ENCODE data around the gene ZNF629.

The ZNF629 gene

DNA sequence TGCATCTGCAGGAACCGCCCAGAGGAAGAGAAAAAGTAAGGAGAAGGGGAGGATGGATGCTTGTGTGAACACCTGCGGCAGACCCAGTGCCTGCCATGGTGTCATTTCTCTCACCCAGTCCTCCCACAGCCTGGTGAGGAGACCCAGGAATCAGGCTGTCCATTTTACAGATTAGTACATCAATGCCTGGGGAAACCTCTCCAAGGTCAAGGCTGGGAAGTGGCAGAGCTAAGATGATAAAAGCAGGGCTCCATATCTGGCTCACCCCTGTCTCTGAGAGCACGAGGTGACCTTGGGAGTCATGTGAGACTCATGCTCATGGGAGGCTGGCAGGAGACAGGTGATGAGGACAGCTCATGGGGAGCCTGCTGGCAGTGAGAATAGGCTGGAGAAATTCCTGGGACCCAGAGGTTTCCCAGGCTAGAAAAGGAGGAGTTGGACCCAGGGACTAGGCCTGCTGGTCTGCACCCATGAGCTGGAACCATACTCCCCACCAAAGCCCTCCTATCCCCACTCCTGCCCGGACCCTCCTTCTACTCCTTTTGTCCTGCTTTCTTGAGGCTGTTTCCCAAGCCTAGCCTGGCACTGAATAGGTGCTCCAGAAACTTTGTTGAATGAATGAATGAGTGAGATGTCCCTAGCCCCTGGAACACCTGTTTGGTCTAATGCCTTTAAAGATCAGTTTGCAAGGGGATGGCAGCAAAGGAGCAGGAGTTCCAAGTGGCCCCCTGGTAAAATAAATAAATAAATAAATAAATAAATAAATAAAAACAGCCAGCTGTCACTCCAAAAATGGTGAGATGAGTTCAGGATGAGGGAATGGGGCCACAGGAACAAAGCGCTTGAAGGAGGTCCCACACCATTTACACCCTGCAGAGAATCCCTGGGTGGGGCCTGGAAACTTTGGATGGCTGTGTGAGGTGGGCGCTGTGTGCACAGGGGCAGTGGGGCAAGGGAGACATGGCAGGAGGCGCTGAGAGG, 1.6 kb downstream of the ZNF629 start:
- DNase-seq, result no peak

DNA sequence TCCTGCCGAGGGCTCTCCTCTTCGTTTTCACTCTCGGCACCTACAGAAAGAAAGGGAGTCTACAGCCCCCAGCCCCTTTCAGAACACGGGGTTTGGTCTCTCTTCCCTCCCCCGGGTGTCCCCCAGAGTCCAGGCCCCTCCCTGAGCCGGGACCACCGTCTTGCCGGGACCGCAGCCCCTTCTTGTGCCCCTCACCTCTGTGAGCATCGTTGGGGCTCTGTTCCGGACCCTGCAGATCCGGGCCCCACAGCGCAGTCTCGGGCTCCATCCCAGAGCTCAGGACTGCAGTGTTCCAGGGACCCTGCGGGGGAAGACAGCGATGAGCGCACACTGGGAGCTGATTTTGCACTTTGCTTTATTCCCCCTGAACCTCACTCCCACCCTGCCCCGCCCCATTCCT, 2.8 kb downstream of the ZNF629 start:
- no peak for DNase-seq

DNA sequence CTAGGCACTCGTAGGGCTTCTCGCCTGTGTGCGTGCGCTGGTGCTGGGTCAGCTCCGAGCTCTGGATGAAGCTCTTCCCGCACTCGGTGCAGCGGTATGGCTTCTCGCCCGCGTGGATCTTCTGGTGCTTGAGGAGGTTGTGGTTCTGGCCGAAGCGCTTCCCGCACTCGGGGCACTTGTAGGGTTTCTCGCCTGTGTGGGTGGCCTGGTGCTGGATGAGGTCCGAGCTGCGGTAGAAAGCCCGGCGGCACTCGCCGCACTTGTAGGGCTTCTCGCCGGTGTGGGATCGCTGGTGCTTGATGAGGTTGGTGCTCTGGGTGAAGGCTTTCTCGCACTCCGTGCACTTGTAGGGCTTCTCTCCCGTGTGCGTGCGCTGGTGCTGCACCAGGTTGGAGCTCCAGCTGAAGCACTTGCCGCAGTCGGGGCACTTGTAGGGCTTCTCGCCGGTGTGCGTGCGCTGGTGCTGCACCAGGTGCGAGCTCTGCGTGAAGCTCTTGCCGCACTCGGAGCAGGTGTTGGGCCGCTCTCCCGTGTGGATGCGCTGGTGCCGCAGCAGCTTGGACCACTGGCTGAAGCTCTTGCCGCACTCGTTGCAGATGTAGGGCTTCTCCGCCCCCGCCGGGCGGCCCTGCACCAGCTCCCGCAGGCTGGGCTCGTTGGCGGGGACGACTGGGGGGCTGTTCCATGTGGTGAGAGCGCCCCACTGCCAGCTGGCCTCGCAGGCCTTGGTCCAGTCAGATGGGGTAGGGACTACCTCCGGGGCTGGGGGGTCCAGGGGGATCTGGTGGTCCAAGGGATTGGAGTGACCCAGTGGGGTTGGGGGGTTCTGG, 3.5 kb downstream of the ZNF629 start:
- DNase-seq, result no peak

DNA sequence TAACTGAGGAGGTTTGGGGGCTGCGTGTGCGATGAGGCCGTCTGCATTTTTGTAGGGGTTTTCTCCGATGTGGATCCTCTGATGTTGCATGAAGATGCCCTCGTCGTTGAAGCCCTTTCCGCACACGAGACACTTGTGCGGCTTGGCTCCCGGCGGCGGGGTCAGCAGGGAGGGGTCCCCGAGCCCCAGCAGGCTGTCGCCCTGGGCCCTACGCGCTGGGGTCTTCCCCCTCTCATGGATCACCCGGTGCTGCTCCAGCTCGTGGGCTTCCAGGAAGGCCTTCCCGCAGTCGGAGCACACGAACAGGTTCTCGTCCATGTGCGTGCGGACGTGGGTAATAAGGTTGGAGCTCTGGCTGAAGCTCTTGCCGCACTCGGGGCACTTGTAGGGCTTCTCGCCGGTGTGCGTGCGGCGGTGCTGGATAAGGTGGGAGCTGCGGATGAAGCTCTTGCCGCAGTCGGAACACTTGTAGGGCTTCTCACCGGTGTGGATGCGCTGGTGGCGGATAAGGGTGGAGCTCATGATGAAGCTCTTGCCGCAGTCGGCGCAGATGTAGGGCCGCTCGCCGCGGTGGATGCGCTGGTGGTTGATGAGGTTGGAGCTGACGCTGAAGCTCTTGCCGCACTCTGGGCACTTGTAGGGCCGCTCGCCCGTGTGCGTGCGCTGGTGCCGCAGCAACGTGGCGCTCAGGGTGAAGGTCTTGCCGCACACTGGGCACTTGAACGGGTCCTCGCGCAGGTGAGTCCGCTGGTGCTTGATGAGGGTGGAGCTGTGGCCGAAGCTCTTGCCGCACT, 4.3 kb downstream of the ZNF629 start:
- DNase-seq, result no peak

DNA sequence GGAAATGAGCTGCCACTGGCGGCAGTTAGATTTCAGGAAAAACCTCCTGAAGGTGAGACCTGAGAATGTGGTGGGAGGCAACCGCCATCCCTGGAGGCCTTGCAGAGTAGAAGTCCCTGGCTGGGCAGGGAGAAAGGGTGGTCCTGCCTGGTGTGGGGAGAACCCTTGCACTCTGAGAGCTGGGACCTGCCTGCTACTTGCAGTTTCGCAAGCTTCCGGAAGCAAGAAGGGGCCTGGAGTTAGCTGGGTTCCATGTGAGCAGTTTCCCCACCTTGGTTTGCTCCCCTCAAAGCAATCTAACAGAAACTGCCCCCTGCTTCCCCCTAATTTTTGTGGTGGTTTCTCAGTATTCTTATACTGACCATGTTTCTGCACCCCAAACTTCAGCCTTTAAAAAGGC, 6.5 kb downstream of the ZNF629 start:
- DNase-seq, result no peak

DNA sequence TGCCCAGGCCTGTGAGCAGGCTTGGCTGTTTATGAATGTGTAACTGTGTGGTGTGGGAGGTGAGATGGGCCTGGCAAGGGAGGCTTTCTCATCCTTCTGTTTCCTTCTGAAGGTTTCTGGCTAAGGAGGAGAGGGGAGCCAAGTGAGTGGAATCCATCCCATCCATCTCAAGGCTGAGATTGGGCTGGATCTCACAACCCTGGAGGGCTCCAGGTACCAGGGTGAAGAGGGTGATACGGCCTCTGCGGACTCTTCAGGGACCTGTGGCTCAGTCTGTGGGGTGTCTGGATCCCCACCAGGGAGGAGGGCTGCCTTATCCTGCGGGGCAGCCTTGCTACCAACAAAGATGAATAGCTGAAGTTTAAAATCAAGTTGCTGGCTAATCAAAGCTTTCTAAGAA, 7.0 kb downstream of the ZNF629 start:
- DNase-seq, result no peak

DNA sequence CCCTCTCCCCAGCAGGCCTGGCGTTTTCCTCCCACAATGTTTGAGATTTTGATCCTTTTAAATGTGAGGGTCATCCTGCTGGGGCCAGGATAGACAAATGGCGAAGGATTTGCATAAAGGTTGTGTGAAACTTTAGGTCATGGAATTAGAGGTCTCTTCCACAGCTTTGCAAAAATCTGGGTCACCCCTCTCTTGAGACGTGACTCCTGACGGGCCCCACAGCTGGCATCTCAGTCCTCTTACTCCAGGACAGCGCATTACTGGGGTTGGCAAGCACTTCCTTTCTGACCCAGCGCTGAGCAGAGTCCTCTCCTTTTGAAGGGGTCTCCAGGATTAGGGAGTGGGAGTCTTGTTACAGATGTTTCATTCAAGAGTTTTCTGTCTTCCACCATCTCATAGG, 7.4 kb downstream of the ZNF629 start:
- DNase-seq, result no peak

DNA sequence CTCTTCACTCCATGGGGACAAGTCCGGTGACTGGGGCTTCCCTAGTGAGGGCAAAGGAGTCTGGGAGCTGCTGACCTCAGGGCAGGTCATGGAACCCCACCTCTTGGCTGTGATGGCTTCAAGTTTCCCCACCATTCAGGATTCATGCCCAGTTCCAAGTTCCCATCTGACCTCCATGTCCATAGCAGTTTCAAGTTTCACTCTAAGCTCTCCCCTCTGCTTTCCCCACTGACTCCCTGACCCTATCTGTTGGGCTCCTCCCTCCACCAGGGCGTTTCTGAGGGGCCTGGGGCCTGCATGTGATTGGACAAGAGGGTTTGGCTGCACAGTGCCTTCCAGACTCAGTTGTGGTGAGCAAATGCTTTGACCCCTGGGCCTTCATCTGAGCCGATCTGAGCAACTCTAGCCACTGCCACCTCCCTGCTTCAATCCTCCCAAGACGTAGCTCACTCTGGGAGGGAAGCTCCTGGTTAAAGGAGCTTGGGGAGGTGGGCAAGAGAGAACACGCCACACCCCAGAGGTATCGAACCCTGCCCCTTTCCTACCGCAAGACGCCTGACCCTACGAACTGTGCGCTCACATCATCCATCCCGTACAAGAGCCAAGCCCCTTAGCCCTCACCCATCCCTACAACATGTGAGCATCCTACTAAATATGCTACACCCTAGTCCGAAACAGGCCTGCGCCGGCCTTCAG, 8.3 kb downstream of the ZNF629 start:
- no peak for DNase-seq

DNA sequence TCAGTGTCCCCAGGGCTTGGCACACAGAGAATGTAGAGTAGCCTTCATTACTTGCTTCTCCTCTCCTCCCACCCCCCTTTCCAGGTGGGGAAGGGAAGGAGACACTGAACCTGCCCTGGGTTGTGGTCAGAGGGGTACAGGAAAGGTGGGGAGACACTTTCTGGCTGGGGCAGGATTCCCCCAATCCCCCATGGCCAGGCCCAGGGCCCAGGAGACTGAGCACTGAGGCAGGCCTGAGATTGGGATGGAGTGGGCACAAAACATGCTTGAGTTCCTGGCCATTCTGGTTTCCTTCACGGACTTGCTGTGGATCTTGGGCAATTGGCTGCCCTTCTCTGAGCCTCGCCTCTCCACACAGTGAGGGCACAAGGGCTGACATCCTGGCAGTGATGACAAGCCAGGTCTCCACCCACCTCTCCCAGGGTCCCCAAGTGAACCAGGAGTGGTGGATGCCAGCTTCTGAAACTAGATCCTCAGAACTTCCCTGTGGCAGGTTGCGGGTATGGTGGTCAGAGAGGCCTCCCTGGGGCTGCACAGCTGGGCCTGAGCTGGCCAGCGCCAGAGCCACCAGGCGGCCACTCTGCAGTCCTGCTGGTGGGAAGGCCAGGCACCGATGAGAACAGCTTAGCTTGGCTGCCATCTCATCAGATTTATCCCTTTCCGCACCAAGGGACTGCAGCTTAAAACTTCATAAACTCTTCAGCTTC, 9.3 kb downstream of the ZNF629 start:
- no peak for DNase-seq

DNA sequence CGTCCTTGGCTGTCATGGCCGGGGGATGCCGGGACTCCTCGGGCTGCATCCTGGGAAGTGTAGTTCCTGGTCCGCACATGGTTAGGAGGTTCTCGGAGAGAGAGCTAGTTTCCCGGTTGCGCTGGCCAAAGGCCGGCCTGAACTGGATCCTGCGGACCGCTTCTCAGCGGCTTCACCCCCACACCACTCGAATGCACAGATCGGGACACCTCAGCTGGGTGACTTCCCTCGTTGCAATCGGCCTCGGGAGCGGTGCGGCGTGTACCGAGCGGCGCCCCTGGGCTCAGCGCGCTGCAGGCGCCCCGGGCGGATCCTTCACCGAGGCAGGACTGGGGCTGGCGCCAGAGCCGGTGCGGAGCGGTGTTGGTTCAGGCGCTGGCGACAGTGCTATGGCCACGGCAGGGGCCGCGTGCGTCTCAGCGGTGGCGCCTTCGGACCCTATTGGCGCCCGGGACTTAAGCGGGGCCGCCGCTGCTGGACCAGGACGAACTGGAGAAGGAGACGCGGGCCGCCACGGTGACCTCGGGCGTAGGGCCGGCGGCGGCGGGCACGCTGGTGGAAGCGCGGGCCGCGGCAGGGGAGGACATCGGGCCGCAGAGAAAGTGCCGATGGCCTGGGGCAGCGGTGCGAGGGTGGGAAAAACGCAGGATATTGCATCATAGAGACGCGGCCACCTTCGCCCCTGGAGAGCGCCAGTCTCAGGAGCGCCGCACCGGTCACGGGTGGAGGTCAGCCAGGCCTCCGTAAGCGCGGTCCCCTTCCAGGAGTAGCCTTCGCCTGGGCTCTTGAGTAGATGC, 11.4 kb downstream of the ZNF629 start:
- DNase-seq, result peak; percentile 29

DNA sequence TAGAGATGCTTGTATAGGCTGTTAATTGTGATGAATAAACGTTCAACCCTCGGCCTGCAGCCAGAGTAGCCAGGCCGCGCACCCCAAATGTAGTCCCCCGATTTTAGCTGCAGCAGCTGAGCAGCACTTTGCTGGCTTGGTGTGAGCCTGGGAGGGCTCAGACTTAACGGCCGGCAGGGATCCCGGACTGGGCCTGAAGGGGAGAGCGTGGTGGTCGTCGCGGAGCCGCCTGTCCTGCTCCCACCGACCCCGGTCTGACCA, 11.9 kb downstream of the ZNF629 start:
- no peak for DNase-seq

DNA sequence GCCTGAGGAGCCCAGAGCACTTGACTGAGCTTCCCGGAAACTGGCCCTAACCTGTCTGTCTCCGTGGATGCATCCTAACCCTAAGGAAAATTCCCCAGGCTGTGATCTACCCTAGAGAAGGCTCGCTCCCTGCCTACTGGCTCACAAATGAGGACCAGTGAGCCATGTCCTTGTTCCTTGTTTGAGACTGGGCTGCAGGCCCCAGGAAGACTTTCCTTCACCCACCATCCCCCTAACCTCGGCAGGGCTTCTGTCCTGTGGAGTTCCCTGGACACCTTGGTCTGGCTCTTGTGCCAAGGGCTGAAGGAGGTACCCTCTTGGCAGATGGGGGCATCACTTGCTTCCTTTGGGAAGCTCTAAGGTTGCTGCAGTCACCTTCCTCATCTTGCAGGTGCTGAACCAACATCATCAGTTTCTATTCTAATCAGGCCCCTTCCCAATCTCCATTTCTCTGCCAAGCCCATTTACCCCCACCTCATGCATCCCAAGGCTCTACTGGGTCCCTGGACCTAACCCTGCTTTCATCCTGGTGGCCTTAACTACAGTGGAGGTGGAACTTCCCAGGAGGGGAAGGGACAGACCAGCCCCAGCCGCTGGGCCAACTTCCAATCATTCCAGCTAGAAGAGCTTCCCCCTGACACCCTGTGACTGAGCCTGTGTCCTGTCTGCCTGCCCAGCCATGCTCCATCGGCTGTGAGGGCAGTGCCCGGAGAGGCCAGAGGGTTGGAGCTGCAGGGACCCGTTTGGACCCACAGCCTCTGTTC, 12.5 kb downstream of the ZNF629 start:
- no peak for DNase-seq

DNA sequence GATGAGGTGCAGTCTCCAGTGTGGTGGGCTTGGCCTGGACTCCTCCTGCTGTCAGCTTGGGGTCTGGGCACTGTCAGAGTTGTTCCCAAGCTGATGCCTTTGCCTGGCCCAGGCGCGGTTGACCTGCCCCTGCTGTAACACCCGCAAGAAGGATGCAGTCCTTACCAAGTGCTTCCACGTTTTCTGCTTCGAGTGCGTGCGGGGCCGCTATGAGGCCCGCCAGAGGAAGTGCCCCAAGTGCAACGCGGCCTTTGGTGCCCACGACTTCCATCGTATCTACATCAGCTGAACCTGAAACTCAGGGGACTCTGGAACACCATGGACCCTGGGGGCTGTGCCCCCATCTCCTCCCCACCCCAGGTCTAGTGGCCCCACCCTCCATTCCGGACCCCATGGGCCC, 13.2 kb downstream of the ZNF629 start:
- no peak for DNase-seq

DNA sequence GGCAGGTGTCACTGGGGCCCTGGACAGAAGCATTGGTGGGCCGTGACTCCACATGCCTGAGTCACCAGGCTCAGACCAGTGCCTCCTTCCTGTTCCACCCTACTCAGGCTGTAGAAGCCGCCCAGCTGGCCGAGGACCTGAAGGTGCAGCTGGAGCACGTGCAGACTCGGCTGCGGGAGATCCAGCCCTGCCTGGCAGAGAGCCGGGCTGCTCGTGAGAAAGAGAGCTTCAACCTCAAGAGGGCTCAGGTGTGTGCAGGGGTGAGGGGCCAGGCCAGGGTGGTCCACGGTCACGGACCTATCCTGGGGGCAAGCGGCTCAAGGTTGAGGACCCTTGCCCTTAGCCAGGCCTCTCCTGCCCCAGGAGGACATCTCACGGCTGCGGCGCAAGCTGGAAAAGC, 15.3 kb downstream of the ZNF629 start:
- DNase-seq, result no peak

DNA sequence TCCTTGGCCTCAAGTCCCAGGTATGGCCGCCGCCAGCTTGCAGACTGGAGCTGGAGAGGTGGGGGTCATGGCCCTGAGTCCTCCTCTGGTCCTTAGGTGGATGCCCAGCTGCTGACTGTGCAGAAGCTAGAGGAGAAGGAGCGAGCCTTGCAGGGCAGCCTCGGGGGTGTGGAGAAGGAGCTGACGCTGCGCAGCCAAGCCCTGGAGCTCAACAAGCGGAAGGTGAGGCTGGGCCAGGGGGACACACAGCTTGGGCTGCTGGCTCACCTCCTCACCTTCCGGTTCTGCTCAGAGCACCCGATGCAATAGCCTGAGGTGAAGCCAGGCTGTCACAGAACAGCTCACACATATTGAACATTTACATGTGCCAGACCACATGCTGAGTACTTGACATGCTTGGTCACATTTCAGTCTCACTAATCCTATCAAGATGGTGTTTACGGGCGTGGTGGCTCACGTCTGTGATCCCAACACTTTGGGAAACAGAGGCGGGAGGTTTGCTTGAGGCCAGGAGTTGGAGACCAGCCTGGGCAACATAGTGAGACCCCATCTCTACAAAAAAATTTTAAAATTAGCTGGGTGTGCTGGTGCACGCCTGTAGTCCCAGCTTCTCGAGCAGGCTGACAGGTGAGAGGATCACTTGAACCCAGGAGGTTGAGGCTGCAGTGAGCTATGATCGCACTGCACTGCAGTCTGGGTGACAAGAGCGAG, 17.5 kb downstream of the ZNF629 start:
- no peak for DNase-seq

DNA sequence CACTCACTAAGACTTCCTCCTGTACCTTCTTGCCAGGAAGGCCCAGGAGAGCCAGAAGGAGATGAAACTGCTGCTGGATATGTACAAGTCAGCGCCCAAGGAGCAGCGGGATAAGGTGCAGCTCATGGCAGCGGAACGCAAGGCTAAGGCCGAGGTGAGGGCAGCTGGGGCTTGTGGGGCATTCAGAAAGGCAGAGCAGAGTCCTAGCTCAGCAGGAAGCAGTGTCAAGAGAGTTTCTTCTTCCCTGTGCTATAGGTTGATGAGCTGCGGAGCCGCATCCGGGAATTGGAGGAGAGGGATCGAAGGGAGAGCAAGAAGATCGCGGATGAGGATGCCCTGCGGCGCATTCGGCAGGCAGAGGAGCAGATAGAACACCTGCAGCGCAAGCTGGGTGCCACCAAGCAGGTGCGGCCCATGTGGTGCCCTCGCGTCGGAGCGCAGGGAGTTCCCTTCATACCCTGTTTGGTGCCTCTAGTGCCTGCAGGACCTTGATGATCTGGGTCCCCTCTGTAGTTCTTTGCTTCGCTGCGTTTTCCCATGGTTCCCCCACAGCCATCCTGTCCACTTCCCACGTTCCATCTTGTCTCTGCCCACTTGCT, 18.3 kb downstream of the ZNF629 start:
- no peak for DNase-seq

DNA sequence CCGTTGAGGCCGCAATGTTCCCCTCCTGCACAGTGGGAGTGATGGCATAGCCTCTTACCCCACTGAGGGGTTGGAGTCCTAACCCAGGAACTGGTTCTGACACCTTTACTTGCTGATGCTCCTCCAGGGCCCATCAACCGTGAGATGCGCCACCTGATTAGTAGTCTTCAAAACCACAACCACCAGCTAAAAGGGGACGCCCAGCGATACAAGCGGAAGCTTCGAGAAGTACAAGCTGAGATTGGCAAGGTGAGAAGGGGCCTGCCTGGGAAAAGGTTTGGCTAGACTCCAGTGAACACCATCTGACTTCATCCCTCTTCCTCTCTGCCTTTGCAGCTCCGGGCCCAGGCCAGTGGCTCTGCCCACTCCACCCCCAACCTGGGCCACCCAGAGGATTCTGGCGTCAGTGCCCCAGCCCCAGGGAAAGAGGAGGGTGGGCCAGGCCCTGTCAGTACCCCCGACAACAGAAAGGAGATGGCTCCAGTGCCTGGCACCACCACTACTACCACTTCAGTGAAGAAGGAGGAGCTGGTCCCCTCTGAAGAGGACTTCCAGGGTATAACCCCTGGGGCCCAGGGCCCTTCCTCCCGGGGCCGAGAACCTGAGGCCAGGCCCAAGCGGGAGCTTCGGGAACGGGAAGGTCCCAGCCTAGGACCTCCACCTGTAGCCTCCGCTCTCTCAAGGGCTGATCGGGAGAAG, 19.1 kb downstream of the ZNF629 start:
- DNase-seq, result peak; percentile 50

DNA sequence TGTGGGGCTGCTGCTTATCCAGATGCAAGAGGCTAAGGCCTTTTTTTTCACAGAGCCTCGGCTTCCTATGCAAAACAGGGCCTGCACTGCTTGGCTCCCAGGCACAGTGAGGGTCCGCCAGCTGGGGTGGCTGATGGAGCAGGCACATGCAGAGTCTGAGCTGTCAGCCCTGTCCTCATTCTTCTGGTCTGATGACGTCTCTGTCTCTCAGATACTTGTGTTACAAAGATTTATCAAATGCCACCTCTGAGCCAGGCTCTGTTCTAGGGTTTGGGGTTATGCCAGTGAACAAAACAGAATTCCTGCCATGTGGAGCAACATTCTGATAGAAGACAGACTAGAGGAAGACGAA, 20.1 kb downstream of the ZNF629 start:
- no peak for DNase-seq

Data from activated gamma-delta T cell treated with Interleukin-2 at 50 U/mL for 16 hours (primary cell).